GM18526 (cell line): ENCODE data around the gene MMP26.

Experiments used
- POLR2A ChIP-seq: IDR thresholded peaks from 3 replicates; pipeline ENCODE4 v1.6.1; 2011; ENCODE audit not compliant: insufficient read length; ENCODE audit errors: extremely low read depth

The MMP26 gene

GRCh38 chr11:4704054-4704789 lies at the start of gene MMP26:
TSS of gene MMP26 (plus strand) at chr11:4704784.
- no peak for TF ChIP-seq POLR2A

DNA sequence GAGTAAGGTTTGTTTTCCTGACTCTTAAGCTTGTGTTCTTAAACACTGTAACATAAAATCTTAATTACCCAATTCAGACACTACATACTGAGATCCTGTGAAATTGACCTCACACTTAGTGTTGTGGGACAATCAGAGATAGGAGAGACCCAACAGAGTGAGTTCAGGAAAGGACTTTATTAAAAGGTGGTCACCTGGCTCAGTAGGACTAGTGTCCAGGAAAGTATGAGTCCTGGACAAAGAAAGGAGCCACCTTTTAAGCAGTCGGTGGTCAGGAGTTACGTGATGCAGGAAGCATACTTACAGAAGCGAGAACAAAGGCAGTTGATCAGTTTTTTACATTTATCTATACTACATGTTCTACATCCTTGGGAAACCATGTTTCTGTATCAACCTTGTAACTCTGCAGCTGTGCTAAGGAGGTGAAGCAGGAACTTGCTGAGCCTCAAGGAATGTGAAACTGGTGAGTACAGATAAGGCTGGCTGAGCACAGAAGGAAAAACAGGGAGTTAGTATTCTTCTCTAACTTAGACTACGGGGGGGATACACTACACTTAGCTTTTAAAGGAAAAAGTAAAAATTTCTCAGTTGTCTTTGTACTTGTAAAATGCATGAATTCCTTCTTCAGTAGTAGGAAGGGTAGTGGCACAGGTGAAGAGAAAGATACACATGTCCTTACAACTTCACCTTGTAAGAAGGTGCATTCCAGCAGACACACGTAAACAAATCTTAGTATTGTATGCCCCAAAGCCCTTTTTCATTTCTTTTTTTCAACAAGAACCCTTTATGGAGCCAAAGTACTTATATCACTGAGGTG lies 45.7 kb upstream of the MMP26 start:
- TF ChIP-seq POLR2A = no peak

GRCh38 chr11:4662876-4663275 lies 41.7 kb upstream of the MMP26 start:
- no peak for TF ChIP-seq POLR2A

DNA sequence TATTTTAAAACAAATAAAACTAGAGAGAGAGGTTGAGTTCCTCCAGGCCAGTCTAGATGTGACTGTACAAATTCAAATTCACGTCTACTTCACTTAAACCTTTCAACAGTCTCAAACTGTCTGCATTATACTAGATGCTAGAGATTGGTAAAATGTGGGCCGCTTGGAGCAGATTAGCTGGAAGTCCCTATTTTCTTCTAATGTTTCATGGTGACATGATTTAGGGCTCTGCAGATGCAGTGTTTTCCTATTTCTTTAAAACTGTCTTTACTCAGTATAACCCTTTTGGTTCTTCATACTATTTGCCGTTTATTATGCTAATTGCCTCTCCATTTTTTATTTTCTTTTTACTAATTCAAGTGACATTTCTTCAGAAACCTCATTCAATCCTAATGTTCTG lies 40.4 kb upstream of the MMP26 start:
- no peak for TF ChIP-seq POLR2A

GRCh38 chr11:4664786-4665185 lies 39.8 kb upstream of the MMP26 start:
- TF ChIP-seq POLR2A = no peak

GRCh38 chr11:4665424-4665823 lies 39.2 kb upstream of the MMP26 start:
- TF ChIP-seq POLR2A = no peak

DNA sequence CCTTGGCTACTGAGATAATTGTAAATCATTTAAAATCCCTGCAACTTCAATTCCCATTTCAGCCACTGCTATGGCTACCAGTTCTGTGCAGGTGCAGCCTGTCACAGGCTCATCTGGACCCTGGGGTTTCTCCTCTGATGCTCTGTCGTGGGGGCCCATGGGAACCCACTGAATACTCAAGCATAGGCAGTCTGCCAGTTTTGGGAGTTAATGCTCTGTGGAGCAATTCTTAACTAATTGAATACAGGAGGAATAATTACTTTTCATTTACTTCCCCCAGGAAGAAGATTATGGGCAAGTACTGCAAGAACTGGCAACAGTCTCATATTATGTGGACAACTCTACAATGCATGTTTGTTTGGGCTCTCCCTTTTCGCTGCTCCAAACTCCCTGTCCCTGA lies 32.8 kb upstream of the MMP26 start:
- TF ChIP-seq POLR2A = no peak

DNA sequence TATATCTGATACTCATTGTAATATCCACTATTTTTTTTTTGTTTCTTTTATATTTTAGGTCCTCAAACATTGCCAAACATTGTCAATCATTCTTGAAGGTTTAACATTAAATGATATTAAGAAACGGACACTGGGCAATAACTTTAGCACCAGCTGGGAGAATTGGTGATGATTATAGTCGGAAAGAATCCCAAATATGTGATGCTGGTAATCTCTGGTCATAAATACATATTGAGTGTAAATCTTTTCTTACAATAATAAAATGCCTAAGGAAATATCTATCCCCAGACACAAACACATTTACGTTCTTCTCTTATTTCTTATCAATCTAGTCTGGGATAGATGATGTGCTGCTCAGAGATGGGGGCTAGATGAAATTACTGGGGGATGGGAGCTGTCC lies 32.1 kb upstream of the MMP26 start:
- TF ChIP-seq POLR2A = no peak

GRCh38 chr11:4673781-4674180 lies 30.8 kb upstream of the MMP26 start:
- no peak for TF ChIP-seq POLR2A

GRCh38 chr11:4677948-4678347 lies 26.6 kb upstream of the MMP26 start:
- no peak for TF ChIP-seq POLR2A

GRCh38 chr11:4680341-4680740 lies 24.2 kb upstream of the MMP26 start:
- TF ChIP-seq POLR2A = no peak

DNA sequence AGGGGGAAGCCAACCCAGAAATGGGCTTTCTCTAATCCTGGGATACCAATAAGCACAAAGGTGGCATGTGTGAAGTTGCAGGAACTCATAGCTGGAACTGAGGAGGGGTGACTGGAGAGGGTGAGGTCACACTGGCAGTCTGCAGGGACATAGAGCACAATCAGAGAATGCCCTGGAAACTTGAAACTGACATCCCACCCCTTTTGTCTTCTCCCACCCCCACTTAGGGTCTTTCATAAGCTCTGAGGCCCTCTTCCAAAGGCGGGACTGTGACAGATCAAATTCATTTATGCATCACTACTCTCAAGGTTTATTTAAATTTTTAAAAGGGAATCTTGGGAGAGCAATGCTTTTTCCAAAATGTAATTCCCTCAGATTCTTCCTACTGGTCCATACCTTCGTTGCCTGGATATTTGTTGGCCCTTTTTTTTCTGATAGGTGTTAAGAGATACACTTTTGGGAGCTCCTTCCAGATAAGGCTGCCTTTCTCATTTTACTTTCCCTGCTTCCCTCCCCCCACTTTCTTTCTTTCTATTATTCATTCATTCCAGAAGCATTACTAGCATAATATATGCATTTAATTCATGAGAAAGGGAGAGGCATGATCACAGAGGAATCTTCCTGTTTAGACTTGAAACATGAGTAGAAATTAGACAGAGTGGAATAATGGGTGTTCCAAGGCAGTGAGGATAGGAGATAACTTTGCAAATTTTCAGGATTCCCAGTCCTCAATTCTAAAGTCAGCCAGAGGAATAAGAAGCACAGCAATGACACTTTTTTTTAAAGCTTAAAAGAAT lies 21.8 kb upstream of the MMP26 start:
- no peak for TF ChIP-seq POLR2A

GRCh38 chr11:4684631-4685285 lies 19.8 kb upstream of the MMP26 start:
- no peak for TF ChIP-seq POLR2A

DNA sequence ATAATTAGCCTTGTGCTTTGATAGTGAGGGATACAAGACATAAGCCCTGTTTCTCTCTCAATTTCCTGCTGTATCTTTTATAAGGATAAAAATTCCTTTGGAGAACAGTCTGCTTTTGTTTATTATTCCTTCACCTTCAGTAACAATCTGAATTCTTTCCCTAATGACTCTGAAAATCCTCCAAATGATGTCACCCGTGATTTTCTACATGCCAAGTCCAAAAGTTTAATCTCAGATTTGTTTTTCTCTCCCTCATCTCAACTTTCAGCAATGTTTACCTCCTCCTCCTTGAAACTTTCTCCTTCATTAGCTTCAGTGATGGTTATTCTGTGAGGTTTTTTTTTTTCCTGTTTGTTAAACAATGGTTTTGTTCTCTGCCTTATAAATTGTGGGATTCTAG lies 9.1 kb upstream of the MMP26 start:
- TF ChIP-seq POLR2A = no peak

DNA sequence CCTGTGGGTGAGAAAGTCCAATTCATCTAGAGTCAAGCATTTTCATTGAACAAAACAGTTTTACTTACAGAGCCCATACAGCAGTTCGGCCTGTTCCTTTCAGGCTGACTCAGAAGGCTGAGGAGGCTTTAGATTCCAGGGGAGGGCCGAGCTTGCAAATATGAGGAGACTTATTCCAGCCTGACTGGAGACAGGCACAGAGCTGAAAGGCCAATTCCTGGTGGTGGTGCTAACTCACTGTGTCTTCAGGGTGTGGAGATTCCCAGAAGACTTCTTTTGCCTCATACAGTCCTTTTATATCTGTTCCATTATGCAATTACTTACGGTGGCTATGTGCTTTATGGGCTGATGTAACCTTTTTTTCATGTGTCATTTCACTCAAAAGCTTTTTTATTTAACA lies 7.0 kb upstream of the MMP26 start, which contains the start of gene OR51E2:
Gene OR51E2 (minus strand): TSS at position 269 of the 400 bp plus-strand sequence. CDS start 15,142 bp downstream, outside the sequence.
- no peak for TF ChIP-seq POLR2A
